GM23338 (cell line): ENCODE data around the gene KDELR1. TPM values are rescaled to one million over a fixed set of nuclear protein-coding genes. Genes with fewer than 3 reads are reported as not detected.

Source experiments
- ATAC-seq: fragments of 200-7000 bp; cut with Tn5 transposase; 3 replicates; pipeline ENCODE4 v1.9.1; 2020
- DNase-seq: peaks from one replicate; pipeline ENCODE4 v3.0.0-alpha.2; 2015; ENCODE audit warnings: low spot score
- H2AFZ ChIP-seq: fragments of 200-600 bp; sonication (generic); 2 replicates; pipeline ENCODE4 v1.8.0; 2016; ENCODE audit warnings: antibody characterized with exemption, mild to moderate bottlenecking, moderate library complexity
- H3F3A ChIP-seq: fragments of 200-600 bp; sonication (generic); replicated peaks from 2 replicates; pipeline ENCODE4 v1.8.0; 2017; ENCODE audit warnings: antibody characterized with exemption, mixed run types, low read depth
- H3K27ac ChIP-seq: fragments of 200-600 bp; sonication (generic); 2 replicates; pipeline ENCODE4 v1.6.1; 2016; ENCODE audit warnings: low read depth
- H3K27me3 ChIP-seq: fragments of 200-600 bp; sonication (generic); 2 replicates; pipeline ENCODE4 v1.8.0; 2016; ENCODE audit warnings: mild to moderate bottlenecking, mixed run types, moderate library complexity; ENCODE audit not compliant: insufficient read depth
- H3K36me3 ChIP-seq: fragments of 200-600 bp; sonication (generic); 2 replicates; pipeline ENCODE4 v1.8.0; 2016; ENCODE audit warnings: mild to moderate bottlenecking; ENCODE audit not compliant: insufficient read depth
- H3K4me1 ChIP-seq: fragments of 200-600 bp; sonication (generic); 2 replicates; pipeline ENCODE4 v1.8.0; 2016; ENCODE audit warnings: mild to moderate bottlenecking, moderate library complexity; ENCODE audit not compliant: insufficient read depth
- H3K4me2 ChIP-seq: fragments of 200-600 bp; sonication (generic); 2 replicates; pipeline ENCODE4 v1.7.1; 2017; ENCODE audit warnings: mixed run types
- H3K4me3 ChIP-seq: fragments of 200-600 bp; sonication (generic); 2 replicates; pipeline ENCODE4 v1.6.1; 2016; ENCODE audit warnings: mixed run types
- H3K79me2 ChIP-seq: fragments of 200-600 bp; sonication (generic); replicated peaks from 2 replicates; pipeline ENCODE4 v1.8.0; 2017; ENCODE audit warnings: mild to moderate bottlenecking; ENCODE audit not compliant: insufficient read depth
- H3K9me2 ChIP-seq: fragments of 200-600 bp; sonication (generic); 2 replicates; pipeline ENCODE4 v1.8.0; 2017; ENCODE audit not compliant: insufficient read depth
- H4K20me1 ChIP-seq: fragments of 200-600 bp; sonication (generic); replicated peaks from 2 replicates; pipeline ENCODE4 v1.8.0; 2017; ENCODE audit warnings: mild to moderate bottlenecking; ENCODE audit not compliant: insufficient read depth
- H3K27ac Mint-ChIP-seq: 2 replicates; pipeline ENCODE4 v1.8.0; 2020; ENCODE audit warnings: inconsistent platforms, mild to moderate bottlenecking, moderate library complexity, mixed read lengths
- H3K27me3 Mint-ChIP-seq: 3 replicates; pipeline ENCODE4 v1.8.0; 2022; ENCODE audit warnings: low read depth, mild to moderate bottlenecking, moderate library complexity, mixed read lengths, inconsistent platforms; ENCODE audit not compliant: insufficient read depth, poor library complexity
- H3K36me3 Mint-ChIP-seq: 3 replicates; pipeline ENCODE4 v1.8.0; 2021; ENCODE audit warnings: low read depth, mild to moderate bottlenecking, inconsistent platforms, moderate library complexity, mixed read lengths
- H3K4me1 Mint-ChIP-seq: 3 replicates; pipeline ENCODE4 v1.8.0; 2020; ENCODE audit warnings: mild to moderate bottlenecking, inconsistent platforms, mixed read lengths
- H3K4me3 Mint-ChIP-seq: 3 replicates; pipeline ENCODE4 v1.8.0; 2021; ENCODE audit warnings: moderate library complexity, mild to moderate bottlenecking, inconsistent platforms, mixed read lengths
- H3K9me3 Mint-ChIP-seq: 3 replicates; pipeline ENCODE4 v1.8.0; 2020; ENCODE audit warnings: moderate library complexity, mild to moderate bottlenecking, inconsistent platforms, mixed read lengths
- CREB1 ChIP-seq: fragments of 250-450 bp; sonication (Bioruptor Pico); IDR thresholded peaks from 2 replicates; pipeline ENCODE4 v1.5.0; 2020; ENCODE audit warnings: low read depth, mild to moderate bottlenecking, moderate library complexity
- CTCF ChIP-seq, 2 experiments: fragments of 200-600 bp in 1 of 2; sonication (generic) in 1 of 2; conservative IDR thresholded peaks; 2 replicates each; pipeline versions ENCODE4 v1.5.1 to v1.6.1; 2016 to 2017; ENCODE audit warnings: antibody characterized with exemption in 2 of 2, low read depth in 2 of 2, mild to moderate bottlenecking in 2 of 2, moderate library complexity in 1 of 2
- REST ChIP-seq: IDR thresholded peaks from one replicate; pipeline ENCODE4 v1.6.1; 2018; ENCODE audit warnings: antibody characterized with exemption; ENCODE audit not compliant: unreplicated experiment
- STAT1 ChIP-seq: IDR thresholded peaks from one replicate; pipeline ENCODE4 v1.6.1; 2016; ENCODE audit warnings: antibody characterized with exemption; ENCODE audit not compliant: unreplicated experiment
- ZNF331 ChIP-seq: fragments of 250-450 bp; sonication (Bioruptor Pico); IDR thresholded peaks from 2 replicates; pipeline ENCODE4 v1.5.0; 2020; ENCODE audit warnings: low read depth, mild to moderate bottlenecking, moderate library complexity
- ZNF462 ChIP-seq: fragments of 250-450 bp; sonication (Bioruptor Pico); IDR thresholded peaks from 2 replicates; pipeline ENCODE4 v1.5.0; 2020; ENCODE audit warnings: mild to moderate bottlenecking, moderate library complexity
- polyA plus RNA-seq: library from polyadenylated mRNA; unstranded; fragments of >200 nt; fragmentation: Nextera tagmentation; extraction: Ambion mirVana; gene quantifications from 2 replicates; pipeline ENCODE4 v1.2.1, GENCODE V29; 2016
- total RNA-seq: library from RNA; depleted of rRNA; stranded (reverse); fragments of >200 nt; shearing (Covaris generic); gene quantifications from 2 replicates; pipeline ENCODE4 v1.2.3, GENCODE V29; 2014

The KDELR1 gene
- total and polyA plus RNA-seq, 2 experiments from 2014 or later = 176 to 184 TPM

- TF ChIP-seq CTCF (conservative IDR thresholded peaks at IDR 0.05; ENCODE audit: low read depth in 2 of 2) = no peak
- no peak for TF ChIP-seq STAT1
- TF ChIP-seq ZNF462 (CRISPR knock-in tag) = no peak
These were observed 20.0 kb downstream of the KDELR1 start (continued) for GRCh38 chr19:48371367-48371766.

GRCh38 chr19:48370955-48371354 is 20.4 kb downstream of the KDELR1 start:
- H3K27ac Mint-ChIP-seq = no peak overlapping the region
- no peak overlapping the region for H3K4me3 Mint-ChIP-seq
- ATAC-seq (no peak), DNase-seq (no peak)
- H3F3A ChIP-seq = no peaks in the 10 kb centered on the region
- no peaks in the 10 kb centered on the region for H3K4me1 ChIP-seq
- no peaks in the 10 kb centered on the region for H3K79me2 ChIP-seq
- no peak overlapping the region for H2AFZ ChIP-seq
- H3K36me3 Mint-ChIP-seq = no peaks in the 10 kb centered on the region
- H3K27ac ChIP-seq = no peak overlapping the region
- H3K9me3 Mint-ChIP-seq = no peaks in the 10 kb centered on the region
- no peaks in the 10 kb centered on the region for H3K36me3 ChIP-seq
- no peak overlapping the region for H3K4me2 ChIP-seq
- H3K27me3 ChIP-seq = no peaks in the 10 kb centered on the region
- H4K20me1 ChIP-seq = no peaks in the 10 kb centered on the region
- peaks cover 13% of the 10 kb centered on the region for H3K27me3 Mint-ChIP-seq
- H3K9me2 ChIP-seq = no peaks in the 10 kb centered on the region
- no peak overlapping the region for H3K4me3 ChIP-seq
- peaks cover 2% of the 10 kb centered on the region; the same call in 1 of the 3 replicates for H3K4me1 Mint-ChIP-seq
- TF ChIP-seq CREB1 (CRISPR knock-in tag) (no peak), ZNF331 (CRISPR knock-in tag) (no peak), REST (no peak)
